IMR-90 (cell line): ENCODE results near the gene DIRAS2. TPM values are rescaled to one million over a fixed set of nuclear protein-coding genes. Genes with fewer than 3 reads are reported as not detected.

Experiments
- ATAC-seq: fragments of 200-7000 bp; cut with Tn5 transposase; 2 replicates; pipeline ENCODE4 v1.9.1; 2020; ENCODE audit warnings: low read depth, mild to moderate bottlenecking, moderate library complexity
- BruUV-seq: library from RNA; stranded (reverse); fragments of 400-500 nt; replicated peaks from 2 replicates; lab custom pipeline; 2021; lab: Mats Ljungman, UMichigan
- CTCF ChIA-PET: fragments of 300-600 bp; formaldehyde crosslinking; extraction: SDS; loops from one replicate; lab custom pipeline; 2021; ENCODE audit warnings: antibody characterized with exemption; lab: Yijun Ruan, JAX
- POLR2A ChIA-PET: fragments of 300-600 bp; sonication (Branson Sonifier 250); formaldehyde crosslinking; loops from one replicate; lab custom pipeline; 2022; ENCODE audit warnings: antibody characterized with exemption; ENCODE audit not compliant: unreplicated experiment; lab: Charles Lee
- DNase-seq: peaks from one replicate; pipeline ENCODE4 v3.0.0; 2013
- H2AFZ ChIP-seq: replicated peaks from 2 replicates; pipeline ENCODE3; 2013; ENCODE audit warnings: low read length, mild to moderate bottlenecking; ENCODE audit not compliant: poor library complexity
- H2AK5ac ChIP-seq: 2 replicates; pipeline ENCODE4 v1.6.1; 2013; ENCODE audit warnings: low read depth, low read length, inconsistent platforms
- H2AK9ac ChIP-seq: replicated peaks from 2 replicates; pipeline ENCODE3; 2013; ENCODE audit warnings: mild to moderate bottlenecking, low read depth, low read length, moderate library complexity; ENCODE audit not compliant: poor library complexity
- H2BK120ac ChIP-seq: 2 replicates; pipeline ENCODE4 v1.6.1; 2013; ENCODE audit warnings: low read depth, low read length, inconsistent platforms
- H2BK15ac ChIP-seq: 3 replicates; pipeline ENCODE4 v1.6.1; 2013; ENCODE audit warnings: low read depth, low read length, inconsistent platforms
- H2BK20ac ChIP-seq: 2 replicates; pipeline ENCODE4 v1.6.1; 2013; ENCODE audit warnings: low read depth, mild to moderate bottlenecking, inconsistent platforms, low read length, moderate library complexity
- H2BK5ac ChIP-seq: 2 replicates; pipeline ENCODE4 v1.6.1; 2013; ENCODE audit warnings: mild to moderate bottlenecking, low read depth, low read length, inconsistent platforms; ENCODE audit not compliant: poor library complexity, severe bottlenecking
- H3K14ac ChIP-seq: replicated peaks from 2 replicates; pipeline ENCODE4 v1.6.1; 2013; ENCODE audit warnings: low read depth, low read length, inconsistent platforms
- H3K18ac ChIP-seq: 2 replicates; pipeline ENCODE4 v1.6.1; 2013; ENCODE audit warnings: low read depth, low read length, control low read depth
- H3K23ac ChIP-seq: 2 replicates; pipeline ENCODE4 v1.6.1; 2013; ENCODE audit warnings: low read depth, low read length, inconsistent platforms
- H3K27ac ChIP-seq: 2 replicates; pipeline ENCODE4 v1.5.1; 2013; ENCODE audit warnings: mild to moderate bottlenecking, control low read depth, low read length; ENCODE audit not compliant: insufficient read depth
- H3K27me3 ChIP-seq: 2 replicates; pipeline ENCODE4 v1.6.1; 2013; ENCODE audit warnings: low read length; ENCODE audit not compliant: control insufficient read depth, insufficient read depth
- H3K36me3 ChIP-seq: 2 replicates; pipeline ENCODE4 v1.6.1; 2013; ENCODE audit warnings: low read length, mixed read lengths; ENCODE audit not compliant: control insufficient read depth, insufficient read depth
- H3K4ac ChIP-seq: 2 replicates; pipeline ENCODE4 v1.6.1; 2013; ENCODE audit warnings: low read depth, low read length, inconsistent platforms
- H3K4me1 ChIP-seq: 2 replicates; pipeline ENCODE4 v1.6.1; 2013; ENCODE audit warnings: low read length, mixed read lengths; ENCODE audit not compliant: control insufficient read depth, insufficient read depth
- H3K4me2 ChIP-seq: 2 replicates; pipeline ENCODE4 v1.6.1; 2013; ENCODE audit warnings: low read depth, mild to moderate bottlenecking, control low read depth, low read length, moderate library complexity
- H3K4me3 ChIP-seq: 2 replicates; pipeline ENCODE4 v1.5.1; 2013; ENCODE audit warnings: low read depth, mild to moderate bottlenecking, control low read depth, low read length, moderate library complexity; ENCODE audit not compliant: insufficient read depth
- H3K56ac ChIP-seq: 2 replicates; pipeline ENCODE4 v1.6.1; 2013; ENCODE audit warnings: low read length, inconsistent platforms; ENCODE audit not compliant: insufficient read depth; ENCODE audit errors: extremely low read depth
- H3K79me1 ChIP-seq, 2 experiments: 2 replicates each; pipeline ENCODE4 v1.6.1; 2013; ENCODE audit warnings: low read length in 2 of 2, inconsistent platforms in 1 of 2, low read depth in 1 of 2
- H3K9ac ChIP-seq: 2 replicates; pipeline ENCODE4 v1.6.1; 2013; ENCODE audit warnings: low read depth, low read length, control low read depth
- H3K9me1 ChIP-seq: 2 replicates; pipeline ENCODE4 v1.6.1; 2013; ENCODE audit warnings: low read length, inconsistent platforms; ENCODE audit not compliant: insufficient read depth
- H3K9me3 ChIP-seq: 2 replicates; pipeline ENCODE4 v1.6.1; 2013; ENCODE audit warnings: low read length; ENCODE audit not compliant: control insufficient read depth, insufficient read depth
- H4K20me1 ChIP-seq: 2 replicates; pipeline ENCODE4 v1.6.1; 2013; ENCODE audit warnings: low read length, inconsistent platforms; ENCODE audit not compliant: insufficient read depth
- H4K5ac ChIP-seq: 2 replicates; pipeline ENCODE4 v1.6.1; 2013; ENCODE audit warnings: mild to moderate bottlenecking, low read depth, low read length, control low read depth
- H4K8ac ChIP-seq, 2 experiments: 2 replicates each; pipeline ENCODE4 v1.6.1; 2013; ENCODE audit warnings: low read depth in 2 of 2, low read length in 2 of 2, control low read depth in 1 of 2, inconsistent platforms in 1 of 2
- H4K91ac ChIP-seq: 2 replicates; pipeline ENCODE4 v1.6.1; 2013; ENCODE audit warnings: low read depth, low read length, inconsistent platforms; ENCODE audit not compliant: insufficient read depth
- CHD1 ChIP-seq: IDR thresholded peaks from 2 replicates; pipeline ENCODE4 v1.6.1; 2012; ENCODE audit warnings: low read depth, low read length, improper control_type of control experiment
- POLR2A ChIP-seq: IDR thresholded peaks from 2 replicates; pipeline ENCODE4 v1.6.1; 2012; ENCODE audit warnings: mild to moderate bottlenecking, low read depth, low read length
- WGBS, 2 experiments: methylation state at CpG; one replicate each; pipeline versions ENCODE4 v1.1.5 to v1.1.7; 2013; ENCODE audit warnings: missing lambda C conversion rate in 2 of 2; ENCODE audit not compliant: insufficient read length in 1 of 2; ENCODE audit errors: extremely low coverage in 2 of 2; 5-methylcytosine and 5-hydroxymethylcytosine counted together
- dilution Hi-C: fragments of 300-500 bp; cut with HindIII; formaldehyde crosslinking; loops from one replicate; pipeline ENCODE4 v1.14.3; 2018; ENCODE audit warnings: low sequenced_read_pairs; ENCODE audit not compliant: unreplicated experiment
- in situ Hi-C: fragments of 300-500 bp; cut with MboI; formaldehyde crosslinking; loops from 3 replicates; pipeline ENCODE4 v1.14.3; 2019; ENCODE audit warnings: low sequenced_read_pairs, inconsistent platforms, mixed read lengths
- intact Hi-C: fragments of 100-400 bp; cut with micrococcal nuclease; formaldehyde crosslinking; loops from 2 replicates; pipeline ENCODE4 v1.10.0; 2022
- polyA plus RNA-seq, 3 experiments: library from polyadenylated mRNA; depleted of rRNA; stranded (reverse); fragments of >200 nt; gene quantifications; 2 replicates each; pipeline ENCODE4 v1.2.3, GENCODE V29; 2012; ENCODE audit warnings: low replicate concordance in 1 of 3
- total RNA-seq: library from RNA; depleted of rRNA; stranded (reverse); fragments of >200 nt; gene quantifications from 2 replicates; pipeline ENCODE4 v1.2.3, GENCODE V29; 2012
- TF ChIP-seq, protein P1 (sequence below): conservative IDR thresholded peaks from 2 replicates; pipeline ENCODE4 v1.5.1; 2012; ENCODE audit warnings: mild to moderate bottlenecking, low read depth, low read length, improper control_type of control experiment

DIRAS2 gene
- total and polyA plus RNA-seq, 2 of the 4 experiments (the other 2 are of a cell fraction) = not detected

DNA sequence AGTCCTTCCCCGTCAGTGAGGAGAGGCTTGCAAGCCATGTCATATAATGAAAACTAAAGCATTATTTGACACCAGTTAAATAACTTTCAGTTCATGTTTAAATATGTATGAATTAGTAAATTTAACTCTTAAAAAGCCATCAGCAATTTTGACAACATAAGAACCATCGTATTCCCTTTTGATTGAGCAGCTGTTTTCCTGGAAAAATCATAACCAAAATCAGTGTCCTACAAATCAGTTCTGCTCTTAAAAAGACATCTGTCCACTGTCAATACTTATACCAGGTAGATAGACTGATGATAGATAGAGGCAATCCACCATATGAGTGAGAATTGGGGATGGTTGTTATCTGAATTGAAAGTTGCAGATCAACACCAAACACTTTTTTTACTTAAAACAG is 2.3 kb downstream of the DIRAS2 start:
- in situ Hi-C loops = no loop called here
- ATAC-seq (no peak), DNase-seq (no peak)
- Histone ChIP-seq H3K4me3 (no peak overlapping the region), H3K9me3 (no peaks in the 10 kb centered on the region), H4K91ac (no peak overlapping the region), H3K56ac (no peak overlapping the region), H3K36me3 (no peaks in the 10 kb centered on the region), H3K14ac (no peak overlapping the region), H2BK120ac (no peak overlapping the region), H3K18ac (no peak overlapping the region), H3K27me3 (peaks cover 15% of the 10 kb centered on the region), H4K8ac (no peak overlapping the region), H2AFZ (no peak overlapping the region), H3K4me1 (no peaks in the 10 kb centered on the region), H4K5ac (no peak overlapping the region), H2BK15ac (no peak overlapping the region), H4K20me1 (no peaks in the 10 kb centered on the region), H2AK9ac (no peak overlapping the region), H2BK20ac (no peak overlapping the region), H3K27ac (no peak overlapping the region), H3K9me1 (no peaks in the 10 kb centered on the region), H3K4ac (no peak overlapping the region), H3K23ac (no peak overlapping the region), H2BK5ac (no peak overlapping the region), H3K79me1 (no peaks in the 10 kb centered on the region), H3K4me2 (no peak overlapping the region), H3K9ac (no peak overlapping the region), H2AK5ac (no peak overlapping the region)
- dilution Hi-C loops = no loop called here
- TF ChIP-seq, protein P1, sequence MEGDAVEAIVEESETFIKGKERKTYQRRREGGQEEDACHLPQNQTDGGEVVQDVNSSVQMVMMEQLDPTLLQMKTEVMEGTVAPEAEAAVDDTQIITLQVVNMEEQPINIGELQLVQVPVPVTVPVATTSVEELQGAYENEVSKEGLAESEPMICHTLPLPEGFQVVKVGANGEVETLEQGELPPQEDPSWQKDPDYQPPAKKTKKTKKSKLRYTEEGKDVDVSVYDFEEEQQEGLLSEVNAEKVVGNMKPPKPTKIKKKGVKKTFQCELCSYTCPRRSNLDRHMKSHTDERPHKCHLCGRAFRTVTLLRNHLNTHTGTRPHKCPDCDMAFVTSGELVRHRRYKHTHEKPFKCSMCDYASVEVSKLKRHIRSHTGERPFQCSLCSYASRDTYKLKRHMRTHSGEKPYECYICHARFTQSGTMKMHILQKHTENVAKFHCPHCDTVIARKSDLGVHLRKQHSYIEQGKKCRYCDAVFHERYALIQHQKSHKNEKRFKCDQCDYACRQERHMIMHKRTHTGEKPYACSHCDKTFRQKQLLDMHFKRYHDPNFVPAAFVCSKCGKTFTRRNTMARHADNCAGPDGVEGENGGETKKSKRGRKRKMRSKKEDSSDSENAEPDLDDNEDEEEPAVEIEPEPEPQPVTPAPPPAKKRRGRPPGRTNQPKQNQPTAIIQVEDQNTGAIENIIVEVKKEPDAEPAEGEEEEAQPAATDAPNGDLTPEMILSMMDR = no peak
- TF ChIP-seq POLR2A (no peak), CHD1 (no peak)
- intact Hi-C loops = loop anchor here (5.0 kb wide), 1 partner anchor 413 kb away; no protein-coding TSS in a partner anchor
- POLR2A ChIA-PET = no interaction called here
- BruUV-seq = no TSS peak
- WGBS, 2 experiments = no CpG with 5 or more reads among the region's 2 CpGs
- CTCF ChIA-PET = no interaction called here
